ENCODE results near the gene PIAS1.

DNA sequence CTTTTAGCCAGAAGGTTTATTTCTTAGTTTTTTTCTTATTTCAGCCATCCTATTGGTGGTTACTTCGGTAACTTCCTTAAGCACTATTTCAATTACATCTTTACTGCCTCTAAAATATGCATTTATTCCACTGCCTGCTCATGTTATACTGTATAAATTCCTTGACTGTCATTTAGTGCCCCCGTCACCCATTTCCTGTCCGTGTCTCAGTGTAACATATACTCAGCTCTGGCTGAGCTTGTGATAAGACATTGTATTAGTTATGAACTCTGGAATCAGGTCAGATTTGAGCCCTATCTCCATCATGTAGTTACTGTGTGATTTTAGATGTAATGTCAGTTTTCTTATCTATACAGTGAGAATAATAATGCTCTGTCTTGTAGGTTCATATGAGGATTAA lies 24.2 kb downstream of the PIAS1 start:
- TF ChIP-seq, protein P1, sequence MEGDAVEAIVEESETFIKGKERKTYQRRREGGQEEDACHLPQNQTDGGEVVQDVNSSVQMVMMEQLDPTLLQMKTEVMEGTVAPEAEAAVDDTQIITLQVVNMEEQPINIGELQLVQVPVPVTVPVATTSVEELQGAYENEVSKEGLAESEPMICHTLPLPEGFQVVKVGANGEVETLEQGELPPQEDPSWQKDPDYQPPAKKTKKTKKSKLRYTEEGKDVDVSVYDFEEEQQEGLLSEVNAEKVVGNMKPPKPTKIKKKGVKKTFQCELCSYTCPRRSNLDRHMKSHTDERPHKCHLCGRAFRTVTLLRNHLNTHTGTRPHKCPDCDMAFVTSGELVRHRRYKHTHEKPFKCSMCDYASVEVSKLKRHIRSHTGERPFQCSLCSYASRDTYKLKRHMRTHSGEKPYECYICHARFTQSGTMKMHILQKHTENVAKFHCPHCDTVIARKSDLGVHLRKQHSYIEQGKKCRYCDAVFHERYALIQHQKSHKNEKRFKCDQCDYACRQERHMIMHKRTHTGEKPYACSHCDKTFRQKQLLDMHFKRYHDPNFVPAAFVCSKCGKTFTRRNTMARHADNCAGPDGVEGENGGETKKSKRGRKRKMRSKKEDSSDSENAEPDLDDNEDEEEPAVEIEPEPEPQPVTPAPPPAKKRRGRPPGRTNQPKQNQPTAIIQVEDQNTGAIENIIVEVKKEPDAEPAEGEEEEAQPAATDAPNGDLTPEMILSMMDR (IDR thresholded peaks at IDR 0.05): no peak
- TF ChIP-seq EP300 (IDR thresholded peaks at IDR 0.05): no peak
- no peak for TF ChIP-seq RAD21 (conservative IDR thresholded peaks at IDR 0.05 in 1 of 2, IDR thresholded peaks at IDR 0.05 in 1 of 2)
